Parathyroid adenoma (tissue), 2 donors: ENCODE measurements around the gene ESYT2.

Experiments used
- H2AFZ ChIP-seq: fragments of 300-600 bp; sonication (generic); one replicate; pipeline ENCODE4 v1.7.0; 2017; ENCODE audit warnings: antibody characterized with exemption, mild to moderate bottlenecking
- H3K27ac ChIP-seq: fragments of 300-600 bp; sonication (generic); one replicate; pipeline ENCODE4 v1.7.0; 2017
- H3K27me3 ChIP-seq: fragments of 300-600 bp; sonication (generic); one replicate; pipeline ENCODE4 v1.7.0; 2017; ENCODE audit warnings: low read length; ENCODE audit not compliant: control insufficient read depth, insufficient read depth
- H3K36me3 ChIP-seq: fragments of 300-600 bp; sonication (generic); one replicate; pipeline ENCODE4 v1.7.0; 2017; ENCODE audit warnings: low read length; ENCODE audit not compliant: control insufficient read depth, insufficient read depth
- H3K4me1 ChIP-seq: fragments of 300-600 bp; sonication (generic); one replicate; pipeline ENCODE4 v1.7.0; 2017; ENCODE audit warnings: control low read depth
- H3K4me2 ChIP-seq: fragments of 300-600 bp; sonication (generic); one replicate; pipeline ENCODE4 v1.7.0; 2017; ENCODE audit warnings: low read length
- H3K4me3 ChIP-seq: fragments of 300-600 bp; sonication (generic); one replicate; pipeline ENCODE4 v1.7.0; 2017; ENCODE audit warnings: low read depth, low read length
- H3K79me2 ChIP-seq: fragments of 300-600 bp; sonication (generic); one replicate; pipeline ENCODE4 v1.7.0; 2017; ENCODE audit warnings: control low read depth
- H3K9ac ChIP-seq: fragments of 300-600 bp; sonication (generic); one replicate; pipeline ENCODE4 v1.7.0; 2017; ENCODE audit warnings: mild to moderate bottlenecking
- H3K9me3 ChIP-seq: fragments of 300-600 bp; sonication (generic); one replicate; pipeline ENCODE4 v1.7.0; 2017; ENCODE audit warnings: low read length; ENCODE audit not compliant: control insufficient read depth
- TF ChIP-seq, protein P1 (sequence below): fragments of 300-600 bp; sonication (generic); IDR thresholded peaks from one replicate; pipeline ENCODE4 v1.7.0; 2017; ENCODE audit warnings: antibody characterized with exemption, mild to moderate bottlenecking
- donor health status: primary hyperparathyroidism.

Gene ESYT2

DNA sequence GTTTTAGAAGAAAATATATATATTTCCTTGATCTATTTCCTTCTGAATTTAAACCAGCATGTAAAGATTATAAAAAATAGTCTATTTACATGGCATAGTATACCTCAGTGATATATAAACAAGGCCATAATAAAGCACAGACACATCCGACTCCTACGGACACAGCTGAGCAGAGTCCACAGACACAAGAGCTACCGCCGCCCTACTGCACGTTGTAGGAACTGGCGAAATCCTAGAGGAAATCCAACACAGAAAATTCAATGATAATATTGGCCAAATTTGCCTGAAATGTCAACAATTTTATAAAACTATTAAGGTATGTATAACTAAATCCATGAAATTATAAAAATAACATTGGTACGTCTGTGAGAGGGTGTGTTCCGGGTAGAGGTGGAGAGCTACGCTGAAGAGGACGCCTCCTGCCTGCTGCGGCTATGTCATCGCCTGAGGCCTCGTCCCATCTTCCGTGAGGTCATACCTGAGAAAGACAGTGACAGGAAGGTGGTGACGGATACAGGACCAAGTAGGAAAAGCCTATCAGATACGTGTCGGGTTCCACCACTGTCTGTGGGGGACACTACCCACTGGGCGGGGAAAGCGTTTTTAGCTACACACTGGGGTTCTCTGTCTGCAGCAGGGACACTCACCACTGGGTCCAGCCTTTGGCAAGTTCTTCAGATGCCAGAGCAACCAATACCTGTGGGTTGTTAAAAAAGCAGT lies 95.4 kb downstream of the ESYT2 start:
- Histone ChIP-seq H3K27me3 (no peaks in the 10 kb centered on the region), H3K36me3 (no peaks in the 10 kb centered on the region), H3K27ac (no peak overlapping the region), H3K9me3 (no peaks in the 10 kb centered on the region), H3K4me2 (no peak overlapping the region), H3K4me1 (no peaks in the 10 kb centered on the region), H2AFZ (no peak overlapping the region), H3K9ac (no peak overlapping the region), H3K4me3 (no peak overlapping the region), H3K79me2 (no peaks in the 10 kb centered on the region)
- TF ChIP-seq, protein P1, sequence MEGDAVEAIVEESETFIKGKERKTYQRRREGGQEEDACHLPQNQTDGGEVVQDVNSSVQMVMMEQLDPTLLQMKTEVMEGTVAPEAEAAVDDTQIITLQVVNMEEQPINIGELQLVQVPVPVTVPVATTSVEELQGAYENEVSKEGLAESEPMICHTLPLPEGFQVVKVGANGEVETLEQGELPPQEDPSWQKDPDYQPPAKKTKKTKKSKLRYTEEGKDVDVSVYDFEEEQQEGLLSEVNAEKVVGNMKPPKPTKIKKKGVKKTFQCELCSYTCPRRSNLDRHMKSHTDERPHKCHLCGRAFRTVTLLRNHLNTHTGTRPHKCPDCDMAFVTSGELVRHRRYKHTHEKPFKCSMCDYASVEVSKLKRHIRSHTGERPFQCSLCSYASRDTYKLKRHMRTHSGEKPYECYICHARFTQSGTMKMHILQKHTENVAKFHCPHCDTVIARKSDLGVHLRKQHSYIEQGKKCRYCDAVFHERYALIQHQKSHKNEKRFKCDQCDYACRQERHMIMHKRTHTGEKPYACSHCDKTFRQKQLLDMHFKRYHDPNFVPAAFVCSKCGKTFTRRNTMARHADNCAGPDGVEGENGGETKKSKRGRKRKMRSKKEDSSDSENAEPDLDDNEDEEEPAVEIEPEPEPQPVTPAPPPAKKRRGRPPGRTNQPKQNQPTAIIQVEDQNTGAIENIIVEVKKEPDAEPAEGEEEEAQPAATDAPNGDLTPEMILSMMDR = no peak

DNA sequence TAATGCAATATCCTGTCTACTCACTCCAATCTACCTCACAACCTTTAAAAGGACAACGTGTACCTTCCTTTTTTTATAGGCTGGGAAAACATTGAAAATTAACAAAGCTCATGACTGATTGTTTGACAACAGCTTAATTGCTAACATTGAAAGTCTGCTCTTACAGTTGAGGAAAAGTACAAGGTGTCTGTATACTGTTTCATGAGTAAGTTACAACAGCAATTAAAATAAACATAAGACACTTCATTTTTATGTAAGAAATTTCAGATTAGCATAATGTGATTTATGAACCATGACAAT lies 96.1 kb downstream of the ESYT2 start:
- Histone ChIP-seq H3K4me1 (no peaks in the 10 kb centered on the region), H3K4me2 (no peak overlapping the region), H2AFZ (no peak overlapping the region), H3K79me2 (no peaks in the 10 kb centered on the region), H3K27ac (no peak overlapping the region), H3K27me3 (no peaks in the 10 kb centered on the region), H3K4me3 (no peak overlapping the region), H3K9ac (no peak overlapping the region), H3K9me3 (no peaks in the 10 kb centered on the region), H3K36me3 (no peaks in the 10 kb centered on the region)
- TF ChIP-seq, protein P1 = no peak

DNA sequence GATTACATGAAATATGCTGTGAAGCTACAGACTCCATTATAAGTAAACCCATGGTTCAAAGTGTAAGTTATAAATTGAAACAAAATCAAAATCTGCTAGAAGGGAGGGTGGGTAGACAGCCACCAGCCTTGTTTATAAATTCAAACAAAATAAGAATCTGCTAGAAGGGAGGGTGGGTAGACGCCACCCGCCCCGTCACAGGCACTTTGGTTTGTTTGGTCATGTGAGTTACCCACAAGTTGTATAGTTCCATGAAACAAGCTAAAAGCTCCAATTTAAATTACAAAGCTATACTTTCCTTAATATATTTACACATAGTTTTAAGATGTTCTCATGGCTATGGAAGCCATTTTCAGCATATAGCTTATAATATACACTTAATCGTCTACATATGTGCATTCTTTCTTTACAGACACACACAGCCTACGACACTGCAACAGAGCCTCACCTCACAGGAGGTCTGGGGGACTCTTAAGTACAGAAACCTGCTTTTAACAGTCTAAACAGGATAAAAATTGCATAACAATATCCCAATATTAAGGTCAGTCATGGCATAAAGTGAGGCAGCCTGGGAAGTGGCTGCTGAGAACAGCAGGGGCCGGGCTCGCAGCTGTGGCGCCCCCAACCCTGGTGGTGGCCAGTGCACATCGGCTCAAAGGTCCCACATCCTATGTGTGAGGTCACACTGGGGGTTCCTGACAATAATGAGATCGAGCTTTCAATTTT lies 96.7 kb downstream of the ESYT2 start:
- no peaks in the 10 kb centered on the region for H3K79me2 ChIP-seq
- TF ChIP-seq, protein P1 = no peak
- no peak overlapping the region for H3K4me3 ChIP-seq
- H3K27ac ChIP-seq = no peak overlapping the region
- no peak overlapping the region for H3K9ac ChIP-seq
- H3K4me2 ChIP-seq = no peak overlapping the region
- H3K4me1 ChIP-seq = no peaks in the 10 kb centered on the region
- H3K9me3 ChIP-seq = no peaks in the 10 kb centered on the region
- no peak overlapping the region for H2AFZ ChIP-seq
- no peaks in the 10 kb centered on the region for H3K27me3 ChIP-seq
- H3K36me3 ChIP-seq = no peaks in the 10 kb centered on the region

DNA sequence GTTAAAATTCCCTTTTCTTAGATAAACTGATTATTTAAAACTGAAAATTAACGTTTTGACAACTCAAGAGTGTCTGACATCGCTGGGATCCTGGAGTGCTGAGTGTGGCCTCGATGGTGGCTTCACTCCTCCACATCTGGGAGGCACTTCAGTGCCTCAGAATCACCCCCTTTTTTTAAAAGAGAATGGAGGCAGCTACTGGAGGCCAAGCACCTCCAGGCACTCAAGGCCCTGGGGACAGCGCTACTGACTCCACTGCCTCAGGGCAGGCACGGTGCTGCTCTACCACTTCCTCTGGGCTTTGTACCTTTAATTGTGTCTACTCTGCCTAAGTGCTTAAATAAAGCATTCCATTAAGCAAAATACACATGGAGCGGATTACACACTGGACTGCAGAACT lies 97.5 kb downstream of the ESYT2 start:
- Histone ChIP-seq H3K9me3 (no peaks in the 10 kb centered on the region), H3K4me3 (no peak overlapping the region), H3K9ac (no peak overlapping the region), H3K79me2 (no peaks in the 10 kb centered on the region), H3K27me3 (no peaks in the 10 kb centered on the region), H3K4me1 (no peaks in the 10 kb centered on the region), H3K4me2 (no peak overlapping the region), H3K36me3 (no peaks in the 10 kb centered on the region), H3K27ac (no peak overlapping the region), H2AFZ (no peak overlapping the region)
- TF ChIP-seq, protein P1 = no peak
